HG03457 (cell line): ENCODE data around the gene KCP.

Source experiments
- ATAC-seq: cut with Tn5 transposase; IDR thresholded peaks from one replicate; pipeline ENCODE4 v1.9.1; 2021; ENCODE audit warnings: moderate number of reproducible peaks; ENCODE audit not compliant: unreplicated experiment

KCP gene

GRCh38 chr7:128888756-128889095, 21.8 kb downstream of the KCP start:
- no peak for ATAC-seq

- no peak for ATAC-seq
Measured at GRCh38 chr7:128888039-128888755, 22.3 kb downstream of the KCP start.

- ATAC-seq, result no peak
Measured at GRCh38 chr7:128887169-128888038, 23.1 kb downstream of the KCP start.

GRCh38 chr7:128886391-128887168, 23.9 kb downstream of the KCP start:
- no peak for ATAC-seq

GRCh38 chr7:128885370-128886187, 24.9 kb downstream of the KCP start:
- ATAC-seq, result no peak

GRCh38 chr7:128884561-128885369, 25.7 kb downstream of the KCP start:
- ATAC-seq, result no peak

GRCh38 chr7:128883622-128884448, 26.7 kb downstream of the KCP start:
- no peak for ATAC-seq

- no peak for ATAC-seq
Measured at GRCh38 chr7:128882134-128882533, 28.4 kb downstream of the KCP start.

- ATAC-seq, result no peak
Measured at GRCh38 chr7:128881458-128882125, 28.9 kb downstream of the KCP start.

- ATAC-seq, result no peak
Measured at GRCh38 chr7:128880791-128881457, 29.6 kb downstream of the KCP start.

GRCh38 chr7:128879939-128880746, 30.4 kb downstream of the KCP start:
- ATAC-seq, result no peak

- no peak for ATAC-seq
Measured at GRCh38 chr7:128879461-128879938, 31.0 kb downstream of the KCP start.

- no peak for ATAC-seq
Measured at GRCh38 chr7:128878226-128879105, 32.0 kb downstream of the KCP start.

GRCh38 chr7:128877756-128878120, 32.8 kb downstream of the KCP start:
- ATAC-seq, result no peak

- ATAC-seq, result no peak
Measured at GRCh38 chr7:128876978-128877755, 33.3 kb downstream of the KCP start.
